Astrocyte of the cerebellum (primary cell): ENCODE data around the gene INPP5E.
"Not testable (repeated sequence)": the region's sequence is repeated elsewhere in the genome, so short reads cannot be mapped to it uniquely, and the experiment has no call there.

Source experiments
- DNase-seq: peaks from one replicate; pipeline ENCODE4 v3.0.0-alpha.2; 2011; ENCODE audit warnings: low read depth
- H3K4me3 ChIP-seq: 2 replicates; pipeline ENCODE4 v1.5.1; 2011; ENCODE audit warnings: mild to moderate bottlenecking, low read depth, low read length, moderate library complexity
- in situ Hi-C: cut with HindIII; loops from 2 replicates; pipeline ENCODE4 v1.10.0; 2017; ENCODE audit warnings: low sequenced_read_pairs
- TF ChIP-seq, protein P1 (sequence below): IDR thresholded peaks from 2 replicates; pipeline ENCODE4 v1.5.1; 2012; ENCODE audit warnings: low read length, low read depth, moderate library complexity, mild to moderate bottlenecking; ENCODE audit errors: missing control alignments

INPP5E gene

DNA sequence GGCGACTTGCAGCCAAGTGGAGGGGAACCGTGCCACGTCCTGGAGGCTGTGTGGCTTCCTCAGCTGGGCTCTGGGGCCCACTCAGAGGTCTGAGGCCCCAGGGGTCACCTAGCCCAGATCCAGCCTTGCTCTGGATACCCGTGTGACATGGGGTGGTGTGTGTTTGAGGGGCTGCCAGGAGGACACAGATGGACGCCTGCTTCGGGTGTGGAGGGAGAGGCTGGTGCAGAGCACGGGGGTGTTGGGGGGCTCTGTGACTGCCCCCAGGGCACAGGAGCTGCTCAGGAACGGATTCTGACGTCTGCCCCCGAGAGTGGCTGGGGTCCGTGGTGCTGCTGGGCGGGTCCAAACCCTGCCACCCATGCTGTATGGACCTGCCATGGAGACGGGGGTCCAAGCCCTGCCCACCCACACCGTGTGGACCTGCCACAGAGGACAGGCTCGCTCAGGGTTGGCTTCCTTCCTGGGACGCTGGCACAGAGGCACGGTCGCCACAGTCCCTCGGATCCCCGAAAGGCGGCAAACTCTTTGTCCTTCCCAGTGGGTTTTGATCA is 10.5 kb downstream of the INPP5E start:
- H3K4me3 ChIP-seq, result no peak overlapping the region
- TF ChIP-seq, protein P1, sequence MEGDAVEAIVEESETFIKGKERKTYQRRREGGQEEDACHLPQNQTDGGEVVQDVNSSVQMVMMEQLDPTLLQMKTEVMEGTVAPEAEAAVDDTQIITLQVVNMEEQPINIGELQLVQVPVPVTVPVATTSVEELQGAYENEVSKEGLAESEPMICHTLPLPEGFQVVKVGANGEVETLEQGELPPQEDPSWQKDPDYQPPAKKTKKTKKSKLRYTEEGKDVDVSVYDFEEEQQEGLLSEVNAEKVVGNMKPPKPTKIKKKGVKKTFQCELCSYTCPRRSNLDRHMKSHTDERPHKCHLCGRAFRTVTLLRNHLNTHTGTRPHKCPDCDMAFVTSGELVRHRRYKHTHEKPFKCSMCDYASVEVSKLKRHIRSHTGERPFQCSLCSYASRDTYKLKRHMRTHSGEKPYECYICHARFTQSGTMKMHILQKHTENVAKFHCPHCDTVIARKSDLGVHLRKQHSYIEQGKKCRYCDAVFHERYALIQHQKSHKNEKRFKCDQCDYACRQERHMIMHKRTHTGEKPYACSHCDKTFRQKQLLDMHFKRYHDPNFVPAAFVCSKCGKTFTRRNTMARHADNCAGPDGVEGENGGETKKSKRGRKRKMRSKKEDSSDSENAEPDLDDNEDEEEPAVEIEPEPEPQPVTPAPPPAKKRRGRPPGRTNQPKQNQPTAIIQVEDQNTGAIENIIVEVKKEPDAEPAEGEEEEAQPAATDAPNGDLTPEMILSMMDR, result no peak
- DNase-seq, result no peak
- in situ Hi-C loops, result no loop called here

DNA sequence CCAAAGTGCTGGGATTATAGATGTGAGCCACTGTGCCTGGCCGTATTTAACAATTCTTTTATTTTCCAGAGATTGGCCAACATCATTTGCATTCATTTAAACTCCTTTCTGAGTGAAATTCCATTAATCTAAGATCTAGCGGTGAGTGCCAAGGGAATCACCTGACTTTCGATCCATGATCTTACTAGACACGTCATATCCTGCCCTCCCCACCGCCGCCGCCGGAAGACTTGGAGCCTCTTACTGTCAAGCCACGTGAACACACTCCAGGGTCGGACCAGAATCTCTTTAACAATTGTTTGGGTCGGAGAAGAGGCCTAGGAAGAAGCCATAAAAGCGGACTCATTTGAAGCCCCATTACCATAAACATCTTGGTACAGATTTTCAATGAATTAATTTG is 12.9 kb downstream of the INPP5E start:
- TF ChIP-seq, protein P1, result no peak
- no peak overlapping the region for H3K4me3 ChIP-seq
- in situ Hi-C loops, result no loop called here
- DNase-seq, result no peak

DNA sequence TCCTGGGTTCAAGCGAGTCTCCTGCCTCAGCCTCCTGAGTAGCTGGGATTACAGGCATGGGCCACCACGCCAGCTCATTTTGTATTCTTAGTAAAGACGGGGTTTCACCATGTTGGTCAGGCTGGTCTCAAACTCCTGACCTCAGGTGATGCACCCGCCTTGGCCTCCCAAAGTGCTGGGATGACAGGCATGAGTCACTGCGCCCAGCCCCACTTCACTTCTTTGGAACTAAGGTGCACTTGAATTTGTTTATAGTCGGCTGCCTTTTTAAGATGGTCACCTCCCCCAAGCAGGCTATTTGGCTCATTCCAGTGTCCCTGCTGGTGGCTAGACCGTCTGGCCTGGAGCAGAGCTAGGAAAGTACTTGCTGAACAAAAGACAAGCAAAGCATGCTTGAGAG is 14.3 kb downstream of the INPP5E start:
- DNase-seq, H3K4me3 ChIP-seq, in situ Hi-C loops: not testable (repeated sequence)

DNA sequence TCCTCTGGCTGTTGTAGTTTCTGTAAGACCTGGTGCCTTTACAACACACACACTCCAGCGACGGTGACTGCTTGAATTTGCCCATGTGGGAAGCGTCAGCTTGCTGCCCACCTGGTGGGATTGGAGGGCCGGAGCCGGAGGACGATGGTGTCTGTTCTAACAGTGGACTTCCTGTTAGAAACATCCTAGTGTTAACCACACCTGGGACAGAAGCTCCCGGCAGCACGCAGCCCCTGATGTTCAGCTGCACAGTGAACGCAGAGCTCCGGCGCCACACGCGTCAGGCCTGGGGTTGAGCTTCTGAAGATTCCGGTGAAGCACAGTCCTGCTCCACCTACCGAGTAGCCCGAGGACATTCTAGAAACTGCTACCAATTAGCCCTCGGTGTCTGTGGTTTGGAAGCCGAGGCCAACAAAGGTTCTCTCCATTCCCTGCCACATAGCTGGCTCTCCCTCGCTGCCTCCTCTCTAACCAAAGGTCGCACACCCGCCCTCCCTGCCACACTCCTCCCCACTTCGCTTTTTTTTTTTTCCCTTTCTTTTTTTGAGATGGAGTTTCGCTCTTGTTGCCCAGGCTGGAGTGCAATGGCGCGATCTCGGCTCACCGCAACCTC is 14.8 kb downstream of the INPP5E start:
- no peak for DNase-seq
- TF ChIP-seq, protein P1, result no peak
- in situ Hi-C loops, result no loop called here
- H3K4me3 ChIP-seq, result no peak overlapping the region

DNA sequence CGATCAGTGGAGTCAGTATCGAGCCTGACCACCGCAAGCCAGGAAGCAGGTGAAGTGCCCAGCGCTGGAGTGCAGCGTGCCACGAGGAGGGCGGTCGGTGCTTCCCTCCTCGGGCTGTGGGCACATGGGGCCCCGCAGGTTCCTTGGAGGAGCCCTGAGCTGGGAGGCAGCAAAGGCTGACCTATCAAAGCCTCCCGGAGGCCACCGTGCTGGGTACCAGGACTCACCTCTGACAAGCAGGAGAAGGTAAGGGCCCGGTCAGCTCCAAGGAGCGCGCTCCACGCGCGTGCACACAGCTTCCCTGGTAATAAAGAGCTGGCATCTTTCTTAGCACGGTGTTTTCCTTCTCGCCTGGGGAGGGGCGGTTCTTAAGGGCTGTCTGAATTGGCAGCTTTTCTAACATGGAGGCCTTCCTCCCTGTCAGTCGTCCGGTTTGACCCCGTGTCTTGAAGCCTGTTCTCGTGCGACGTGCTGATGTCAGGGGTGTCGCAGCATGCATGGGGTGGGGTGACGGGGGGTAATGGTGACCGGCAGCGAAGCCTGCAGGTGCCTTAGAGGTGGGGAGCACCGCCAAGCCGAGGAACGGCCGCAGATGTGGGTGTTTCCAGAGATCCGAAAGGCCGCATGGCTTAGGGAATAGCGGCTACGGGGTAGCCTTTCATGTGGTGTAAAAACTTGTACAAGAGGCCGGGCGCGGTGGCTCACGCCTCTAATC is 16.1 kb downstream of the INPP5E start:
- no peak for DNase-seq
- TF ChIP-seq, protein P1, result no peak
- no peak overlapping the region for H3K4me3 ChIP-seq
- in situ Hi-C loops, result no loop called here

DNA sequence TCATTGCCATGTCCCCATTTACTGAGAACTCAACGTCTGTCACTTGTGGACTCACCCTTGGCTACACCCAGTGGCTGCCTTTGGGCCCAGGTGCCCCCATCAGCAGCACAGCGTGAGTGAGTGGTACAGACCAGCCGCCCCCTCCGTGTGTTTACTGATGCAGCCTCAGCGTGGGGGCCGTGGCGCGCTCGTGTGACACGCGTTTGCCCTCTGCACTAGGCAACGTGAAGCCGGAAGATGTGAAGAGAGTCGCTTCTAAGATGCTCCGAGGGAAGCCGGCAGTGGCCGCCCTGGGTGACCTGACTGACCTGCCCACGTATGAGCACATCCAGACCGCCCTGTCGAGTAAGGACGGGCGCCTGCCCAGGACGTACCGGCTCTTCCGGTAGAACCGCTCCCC is 16.8 kb downstream of the INPP5E start:
- TF ChIP-seq, protein P1, result no peak
- DNase-seq, result no peak
- no peak overlapping the region for H3K4me3 ChIP-seq
- in situ Hi-C loops, result no loop called here

DNA sequence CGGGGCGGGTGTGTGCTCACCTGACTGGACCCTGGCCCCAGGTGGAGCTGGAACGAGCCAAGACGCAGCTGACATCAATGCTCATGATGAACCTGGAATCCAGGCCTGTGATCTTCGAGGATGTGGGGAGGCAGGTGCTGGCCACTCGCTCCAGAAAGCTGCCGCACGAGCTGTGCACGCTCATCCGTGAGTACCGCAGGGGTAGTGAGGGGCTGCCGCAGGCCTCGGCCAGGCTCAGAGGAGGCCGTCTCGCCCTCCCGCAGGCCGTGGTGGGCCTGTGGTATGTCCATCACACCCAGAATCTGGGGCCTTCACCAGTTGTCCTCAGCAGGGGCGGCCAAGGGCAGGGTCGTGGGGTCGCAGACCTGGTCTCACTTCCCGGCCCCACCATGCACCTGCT is 17.9 kb downstream of the INPP5E start:
- in situ Hi-C loops, result no loop called here
- TF ChIP-seq, protein P1, result no peak
- DNase-seq, result no peak

More for the DNA sequence above, 17.9 kb downstream of the INPP5E start:
- H3K4me3 ChIP-seq, result no peak overlapping the region
